ENCODE measurements around the gene LEFTY2. TPM values are rescaled to one million over a fixed set of nuclear protein-coding genes. Genes with fewer than 3 reads are reported as not detected.
A peak's percentile ranks its signal among the peaks of the same experiment; 100 is the strongest.

Gene LEFTY2
- total and polyA plus RNA-seq, 9 of the 15 experiments (the other 6 are each of a cell fraction or from before 2014, with no cell fraction given) = 0.04 to 0.14 TPM; not detected in 7

- TF ChIP-seq ZBTB1 (CRISPR knock-in tag; IDR thresholded peaks at IDR 0.05; ENCODE audit: borderline replicate concordance, low read depth) (no peak), HMG20A (CRISPR knock-in tag; conservative IDR thresholded peaks at IDR 0.05) (no peak), HNRNPL (IDR thresholded peaks at IDR 0.05; ENCODE audit: low read depth, low read length) (no peak), BACH1 (tag; IDR thresholded peaks at IDR 0.05) (peak; percentile 91), SIRT6 (IDR thresholded peaks at IDR 0.05; ENCODE audit: low read depth, low read length) (no peak), FOS (IDR thresholded peaks at IDR 0.05; ENCODE audit: extremely low read depth, insufficient read length) (no peak), ZNF57 (CRISPR knock-in tag; IDR thresholded peaks at IDR 0.05) (no peak), BCOR (IDR thresholded peaks at IDR 0.05) (peak; percentile 91), STAT5A (IDR thresholded peaks at IDR 0.05; ENCODE audit: borderline replicate concordance, low read length) (peak; percentile 100), PRPF4 (IDR thresholded peaks at IDR 0.05; ENCODE audit: insufficient read depth, low read depth, low read length, poor library complexity, severe bottlenecking) (no peak), FOXK2 (conservative IDR thresholded peaks at IDR 0.05 in 1 of 2, IDR thresholded peaks at IDR 0.05 in 1 of 2; ENCODE audit: low read depth in 2 of 2) (peak; percentile 83 to 88), TOE1 (IDR thresholded peaks at IDR 0.05; ENCODE audit: borderline replicate concordance) (peak; percentile 83; the same call in 1 of the 2 replicates), TOE1 (CRISPR knock-in tag; IDR thresholded peaks at IDR 0.05; ENCODE audit: borderline replicate concordance, low read depth) (no peak), TRIM28 (IDR thresholded peaks at IDR 0.05) (peak; percentile 83), ZNF431 (CRISPR knock-in tag; IDR thresholded peaks at IDR 0.05) (peak; percentile 45; the same call in 1 of the 2 replicates), RBM15 (IDR thresholded peaks at IDR 0.05; ENCODE audit: insufficient read depth, low read length) (no peak), RBM17 (IDR thresholded peaks at IDR 0.05; ENCODE audit: borderline replicate concordance, low read depth, low read length) (no peak), ETS1 (conservative IDR thresholded peaks at IDR 0.05; ENCODE audit: control insufficient read depth, low read depth, low read length) (peak; percentile 96), PURB (CRISPR knock-in tag; IDR thresholded peaks at IDR 0.05; ENCODE audit: low read depth) (no peak), SMAD4 (CRISPR knock-in tag; conservative IDR thresholded peaks at IDR 0.05) (peak; percentile 99), XRCC5 (IDR thresholded peaks at IDR 0.05; ENCODE audit: low read depth, low read length) (peak; percentile 92; the same call in 1 of the 2 replicates), TARDBP (IDR thresholded peaks at IDR 0.05) (peak; percentile 91), SMARCA5 (IDR thresholded peaks at IDR 0.05) (peak; percentile 90), GTF2F1 (IDR thresholded peaks at IDR 0.05; ENCODE audit: low read depth, low read length) (peak; percentile 3; the same call in 1 of the 2 replicates), ZNF75A (CRISPR knock-in tag; IDR thresholded peaks at IDR 0.05) (0 out of 2 replicates have a peak, but pooled peaks have one; percentile 29), E2F6 (IDR thresholded peaks at IDR 0.05; ENCODE audit: borderline replicate concordance in 1 of 2, extremely low read depth in 1 of 2, insufficient read depth in 1 of 2, insufficient read length in 1 of 2, low read depth in 1 of 2, low read length in 1 of 2, poor library complexity in 1 of 2, severe bottlenecking in 1 of 2) (no peak), BCL6 (CRISPR knock-in tag; IDR thresholded peaks at IDR 0.05) (peak; percentile 79)
These were observed 12.5 kb downstream of the LEFTY2 start (continued) for GRCh38 chr1:225928186-225929175.
